Measurements from ENCODE around the gene ATP1B3. TPM values are rescaled to one million over a fixed set of nuclear protein-coding genes. Genes with fewer than 3 reads are reported as not detected.
A peak's percentile ranks its signal among the peaks of the same experiment; 100 is the strongest.

The ATP1B3 gene
- total and polyA plus RNA-seq, 10 of the 15 experiments (the other 5 are each of a cell fraction or from before 2014, with no cell fraction given), result 41.4 to 200 (median 94.0) TPM

- TF ChIP-seq SKIL (IDR thresholded peaks at IDR 0.05; ENCODE audit: low read depth, poor library complexity, severe bottlenecking), result no peak
These were observed 2.4 kb downstream of the ATP1B3 start (continued) for GRCh38 chr3:141878817-141879216.

GRCh38 chr3:141881702-141882101, 5.3 kb downstream of the ATP1B3 start:
- no TSS peak for BruUV-seq (replicated peaks)
- ChIA-PET CTCF (no interaction called here), SMC1A (ENCODE audit: uncharacterized antibody, unreplicated experiment) (no interaction called here), POLR2A (interaction anchor here (0.6 to 0.7 kb wide), 2 partner anchors 135 to 147 kb away, joined by 3 to 4 read pairs; no protein-coding TSS in a partner anchor), RAD21 (ENCODE audit: unreplicated experiment) (no interaction called here)
- no peaks in the 10 kb centered on the region for H3K27me3 ChIP-seq (replicated peaks in 1 of 2; ENCODE audit: control insufficient read depth in 2 of 2, insufficient read depth in 2 of 2, low read length in 1 of 2)
- DNase-seq (ENCODE audit: low read depth, low spot score) (no peak), ATAC-seq (0 out of 3 replicates have a peak, but pooled peaks have one; percentile 9), FAIRE-seq (peak; percentile 27)
- no peaks in the 10 kb centered on the region for H4K20me1 ChIP-seq (ENCODE audit: control insufficient read depth, insufficient read depth)
- no peak overlapping the region for H3K27ac ChIP-seq (ENCODE audit: control insufficient read depth, insufficient read depth)
- no peak overlapping the region for H2AFZ ChIP-seq (ENCODE audit: control insufficient read depth, low read depth, low read length)
- H3K4me1 ChIP-seq (ENCODE audit: control insufficient read depth, insufficient read depth, low read length), result 0 out of 2 replicates have a peak, but pooled peaks cover 3% of the 10 kb centered on the region
- no peaks in the 10 kb centered on the region; a peak in 1 of 4 replicates for H3K36me3 ChIP-seq (ENCODE audit: control insufficient read depth in 2 of 2, insufficient read depth in 2 of 2, low read length in 1 of 2)
- H3K9me3 ChIP-seq (replicated peaks; ENCODE audit: control insufficient read depth, insufficient read depth, low read length), result no peaks in the 10 kb centered on the region
- peaks cover 93% of the 10 kb centered on the region for H3K79me2 ChIP-seq (ENCODE audit: control insufficient read depth, insufficient read depth, low read length)
- in situ Hi-C loops (cut with MboI) (no loop called here), intact Hi-C loops (cut with micrococcal nuclease; ENCODE audit: unreplicated experiment) (no loop called here)
- 85% methylated on average over 4 of the region's 4 CpGs for WGBS (ENCODE audit: insufficient coverage, insufficient replicate concordance, low lambda C conversion rate, missing lambda C conversion rate)
- TF ChIP-seq NR2C1 (IDR thresholded peaks at IDR 0.05) (peak; percentile 85), GABPA (IDR thresholded peaks at IDR 0.05; ENCODE audit: low read depth) (peak; percentile 68), ZBTB40 (IDR thresholded peaks at IDR 0.05; ENCODE audit: borderline replicate concordance) (peak; percentile 55; the same call in 1 of the 2 replicates), PAX5 (IDR thresholded peaks at IDR 0.05; ENCODE audit: borderline replicate concordance, low read depth, low read length) (no peak)
- no peak overlapping the region for H3K4me3 ChIP-seq
- no peak overlapping the region for H3K9ac ChIP-seq (ENCODE audit: control insufficient read depth, insufficient read depth, low read length)
- 0 out of 2 replicates have a peak overlapping the region, but pooled peaks have one; percentile 46 for H3K4me2 ChIP-seq (ENCODE audit: control insufficient read depth, insufficient read depth)

All from GM12878 (cell line).